ENCODE measurements around the gene ALK.

The ALK gene

DNA sequence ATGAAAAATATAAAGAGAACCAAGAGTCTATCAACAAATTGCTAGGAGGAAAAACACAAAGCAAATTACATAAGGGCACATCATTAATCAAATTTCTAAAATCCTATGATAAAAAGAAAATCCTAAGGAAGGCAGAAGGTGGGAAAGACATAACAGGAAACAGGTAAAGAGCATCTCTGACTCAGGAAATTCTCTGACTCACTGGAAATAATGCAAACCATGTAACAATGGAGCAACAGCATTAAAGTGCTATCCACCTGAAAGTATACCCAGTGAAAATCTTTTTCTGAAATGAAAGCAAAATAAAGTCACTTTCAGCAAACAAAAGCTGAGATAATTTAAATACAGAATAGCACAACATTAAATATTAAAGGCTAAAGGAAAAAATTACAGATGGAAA is 10.9 kb downstream of the ALK start:
- DNase-seq (ENCODE audit: low read depth in 2 of 3, low spot score in 2 of 3) = no peak

GRCh38 chr2:29902356-29902755 is 19.0 kb downstream of the ALK start:
- DNase-seq (ENCODE audit: low read depth in 2 of 3, low spot score in 2 of 3) = no peak

DNA sequence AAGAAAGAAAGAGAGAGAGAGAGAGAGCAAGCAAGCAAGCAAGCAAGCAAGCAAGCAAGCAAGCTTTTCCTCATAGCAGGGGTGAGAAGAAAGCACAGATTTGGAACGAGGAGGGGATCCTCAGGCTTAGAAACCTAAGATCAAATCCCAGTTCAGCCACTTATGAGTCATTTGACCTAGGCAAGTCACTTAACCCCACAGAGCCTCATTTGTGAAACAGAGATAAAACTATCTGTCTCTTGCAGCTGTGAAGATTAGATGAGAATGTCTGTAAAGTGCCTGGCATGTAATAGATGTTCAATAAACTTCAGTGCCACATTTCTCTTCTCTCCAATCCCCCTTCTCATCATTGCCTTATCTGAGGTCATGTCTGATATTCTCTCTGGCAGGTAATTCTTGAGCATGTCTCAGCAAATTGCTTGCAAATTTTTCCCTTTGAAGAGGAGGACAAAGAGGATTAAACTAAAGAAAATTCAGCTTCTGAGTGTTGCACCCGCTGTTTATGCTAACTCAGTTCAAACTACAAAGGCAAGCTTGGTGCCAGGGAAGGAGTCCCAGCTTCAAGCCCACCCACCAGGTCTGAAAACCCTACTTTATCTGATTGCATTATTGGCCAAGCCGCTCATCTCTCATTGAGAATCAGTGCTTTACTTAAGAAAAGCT is 20.3 kb downstream of the ALK start:
- DNase-seq (ENCODE audit: low read depth in 2 of 3, low spot score in 2 of 3) = no peak

DNA sequence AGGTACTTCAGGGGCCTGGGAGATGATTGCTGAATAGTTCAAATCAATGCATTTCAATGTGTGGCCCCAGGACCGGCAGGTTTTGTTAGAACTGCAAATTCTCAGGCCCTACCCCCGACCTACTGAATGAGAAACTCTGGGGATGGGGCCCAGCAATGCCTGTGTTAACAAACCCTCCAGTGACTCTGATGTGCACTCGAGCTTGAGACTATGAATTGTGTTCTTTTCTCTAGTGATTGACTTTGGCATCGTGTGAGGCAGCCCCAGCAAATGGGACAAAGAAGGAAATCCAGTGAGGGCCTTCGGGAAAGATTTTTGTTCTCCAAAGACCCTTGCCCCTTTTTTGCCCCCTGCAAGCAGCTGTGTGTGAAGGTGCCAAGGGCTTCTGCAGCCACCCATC is 22.4 kb downstream of the ALK start:
- no peak for DNase-seq (ENCODE audit: low read depth in 2 of 3, low spot score in 2 of 3)

DNA sequence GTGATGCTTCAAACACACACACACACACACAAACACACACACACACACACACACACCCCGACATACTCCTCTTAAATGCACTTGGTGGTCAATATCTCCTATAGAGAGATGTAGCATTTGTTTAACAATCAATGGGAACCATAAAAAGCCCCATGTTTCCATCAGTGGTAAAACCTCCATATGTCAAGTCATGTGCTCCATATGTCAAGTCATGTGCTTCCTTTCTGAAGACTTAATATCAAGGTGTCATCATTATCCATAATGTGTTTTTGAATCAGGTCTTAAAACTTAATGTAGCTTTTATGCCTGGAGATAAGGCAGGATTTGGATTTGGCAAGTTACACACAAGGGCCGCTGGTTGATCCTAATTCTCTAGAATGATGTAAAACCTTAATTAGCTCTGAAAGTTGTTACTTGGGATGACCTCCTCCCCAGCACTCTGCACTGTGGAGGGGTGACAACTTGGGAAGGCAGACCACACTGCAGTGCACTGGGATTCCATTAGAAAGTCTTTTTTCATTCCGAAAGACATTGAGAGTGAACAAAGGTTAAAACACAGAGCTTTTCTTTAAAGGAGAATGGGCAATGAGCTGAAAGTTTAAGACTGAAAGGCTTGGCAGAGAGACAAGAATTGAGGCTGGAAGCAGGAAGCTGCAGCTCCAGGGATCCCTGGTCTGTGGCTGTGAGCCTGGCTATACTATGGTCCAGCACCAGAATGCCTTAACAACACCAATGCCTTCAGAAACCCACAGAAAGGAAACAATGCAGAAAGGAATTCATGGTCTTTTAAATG is 26.4 kb downstream of the ALK start:
- no peak for DNase-seq (ENCODE audit: low read depth in 2 of 3, low spot score in 2 of 3)

DNA sequence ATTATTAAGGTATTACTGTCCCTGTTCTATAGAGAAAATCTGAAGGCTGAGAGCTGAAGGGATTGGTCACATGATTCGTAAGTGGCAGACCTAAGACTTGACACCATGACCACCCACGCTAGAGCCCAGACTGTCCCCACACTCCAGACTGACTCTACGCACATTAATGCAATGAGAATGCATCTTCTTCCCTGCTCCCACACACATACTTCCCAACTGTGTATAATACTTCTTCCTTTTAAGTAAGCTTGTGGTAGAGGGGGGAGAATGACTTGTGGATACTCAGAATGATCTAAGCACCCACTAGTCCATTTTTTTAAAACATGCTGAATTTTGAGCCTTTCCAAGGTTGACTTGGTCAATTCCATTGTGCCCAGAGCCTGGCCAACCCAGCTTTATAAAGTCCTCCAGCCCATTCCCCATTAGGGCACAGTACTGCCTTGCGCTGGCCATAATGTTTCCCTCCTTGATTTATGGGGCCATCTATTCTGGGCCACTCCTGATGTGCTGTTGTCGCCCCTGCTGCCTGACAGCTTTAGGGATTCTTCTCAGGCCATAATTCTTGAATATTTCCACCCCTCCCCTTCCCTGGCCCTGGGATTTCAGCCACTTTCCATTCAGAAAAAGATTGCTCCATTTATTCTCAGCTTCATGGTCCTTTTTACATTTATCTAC is 28.7 kb downstream of the ALK start:
- DNase-seq (ENCODE audit: low read depth in 2 of 3, low spot score in 2 of 3) = no peak

GRCh38 chr2:29881089-29881730 is 40.2 kb downstream of the ALK start:
- DNase-seq (ENCODE audit: low read depth in 2 of 3, low spot score in 2 of 3) = no peak

GRCh38 chr2:29880084-29880483 is 41.3 kb downstream of the ALK start:
- DNase-seq (ENCODE audit: low read depth in 2 of 3, low spot score in 2 of 3) = no peak

GRCh38 chr2:29879456-29879855 is 41.9 kb downstream of the ALK start:
- no peak for DNase-seq (ENCODE audit: low read depth in 2 of 3, low spot score in 2 of 3)

- DNase-seq (ENCODE audit: low read depth in 2 of 3, low spot score in 2 of 3) = no peak
Observed at GRCh38 chr2:29878898-29879297, 42.5 kb downstream of the ALK start.

DNA sequence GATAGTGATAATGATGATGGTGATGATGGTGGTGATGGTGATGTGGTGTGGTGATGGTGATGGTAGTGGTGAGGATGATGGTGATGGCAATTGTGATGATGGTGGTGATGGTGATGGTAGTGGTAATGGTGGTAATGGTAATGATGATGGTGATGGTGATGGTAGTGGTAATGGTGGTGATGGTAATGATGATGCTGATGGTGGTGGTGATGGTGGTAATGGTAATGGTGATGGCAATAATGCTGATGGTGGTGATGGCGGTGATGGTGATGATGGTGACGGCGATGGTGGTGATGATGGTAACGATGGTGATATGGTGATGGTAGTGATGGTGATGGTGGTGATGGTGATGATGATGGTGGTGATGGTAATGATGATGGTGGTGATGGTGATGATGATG is 45.0 kb downstream of the ALK start:
- no peak for DNase-seq (ENCODE audit: low read depth in 2 of 3, low spot score in 2 of 3)

GRCh38 chr2:29874745-29875144 is 46.6 kb downstream of the ALK start:
- no peak for DNase-seq (ENCODE audit: low read depth in 2 of 3, low spot score in 2 of 3)

DNA sequence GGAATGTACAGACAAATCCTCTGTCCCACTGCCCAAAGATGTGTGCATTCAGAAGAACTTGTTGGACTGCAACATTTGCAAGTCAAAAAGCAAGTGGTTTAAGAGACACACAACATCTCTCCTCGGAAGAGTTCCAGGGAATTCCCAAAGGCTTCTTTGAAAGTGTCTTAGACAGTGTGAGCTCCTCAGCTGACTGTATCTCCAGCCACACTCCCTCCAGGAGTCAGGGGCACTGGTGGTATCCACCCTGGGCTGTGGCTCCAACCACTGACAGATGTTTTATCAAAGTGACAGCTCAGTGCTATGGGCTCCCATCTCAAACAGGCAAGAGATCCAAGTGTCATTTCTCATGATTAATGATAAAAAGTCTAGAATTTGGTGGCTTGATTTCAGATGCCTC is 48.5 kb downstream of the ALK start:
- DNase-seq (ENCODE audit: low read depth in 2 of 3, low spot score in 2 of 3) = no peak

GRCh38 chr2:29871541-29871940 is 49.8 kb downstream of the ALK start:
- no peak for DNase-seq (ENCODE audit: low read depth in 2 of 3, low spot score in 2 of 3)

GRCh38 chr2:29865512-29865911 is 55.9 kb downstream of the ALK start:
- no peak for DNase-seq (ENCODE audit: low read depth in 2 of 3, low spot score in 2 of 3)

GRCh38 chr2:29864988-29865387 is 56.4 kb downstream of the ALK start:
- no peak for DNase-seq (ENCODE audit: low read depth in 2 of 3, low spot score in 2 of 3)

- no peak for DNase-seq (ENCODE audit: low read depth in 2 of 3, low spot score in 2 of 3)
Observed at GRCh38 chr2:29855924-29856639, 65.3 kb downstream of the ALK start.

- DNase-seq (ENCODE audit: low read depth in 2 of 3, low spot score in 2 of 3) = no peak
Observed at GRCh38 chr2:29850794-29851193, 70.6 kb downstream of the ALK start.

DNA sequence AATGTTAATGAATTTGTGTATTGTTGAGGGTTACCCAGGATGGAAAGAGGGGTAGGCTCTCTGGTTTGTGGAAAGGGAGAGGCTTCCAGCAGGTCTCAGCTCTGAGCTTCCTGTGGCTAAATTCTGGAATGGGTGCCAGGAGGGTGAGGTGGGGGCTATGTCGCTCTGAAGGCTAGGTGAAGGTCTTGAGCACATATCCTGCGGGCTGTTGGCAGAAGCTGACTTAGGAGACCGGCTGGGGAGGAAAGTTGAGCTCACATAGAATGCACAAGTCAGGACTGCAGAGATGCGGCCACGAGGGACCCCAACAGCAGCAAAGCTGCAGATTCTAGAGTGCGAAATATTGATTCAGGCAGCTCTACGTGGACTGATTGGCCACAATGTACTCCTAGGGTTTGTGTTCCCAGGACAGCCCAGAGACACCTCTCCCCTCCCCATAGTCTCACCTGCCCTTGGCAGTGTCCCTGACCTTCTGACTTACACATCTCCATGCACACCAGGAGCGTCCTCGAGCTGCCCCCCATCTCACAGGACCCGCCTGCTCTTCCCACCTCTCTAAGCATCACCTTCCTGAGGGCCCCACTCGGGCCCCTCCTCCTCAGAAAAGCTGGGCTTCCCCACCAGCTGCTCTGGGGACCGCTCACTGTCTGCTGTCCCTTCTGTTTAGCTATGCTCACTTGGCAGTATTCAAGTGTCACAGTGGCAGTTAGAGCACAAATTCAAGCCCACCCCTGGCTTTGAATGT is 72.6 kb downstream of the ALK start:
- DNase-seq (ENCODE audit: low read depth in 2 of 3, low spot score in 2 of 3) = no peak

DNA sequence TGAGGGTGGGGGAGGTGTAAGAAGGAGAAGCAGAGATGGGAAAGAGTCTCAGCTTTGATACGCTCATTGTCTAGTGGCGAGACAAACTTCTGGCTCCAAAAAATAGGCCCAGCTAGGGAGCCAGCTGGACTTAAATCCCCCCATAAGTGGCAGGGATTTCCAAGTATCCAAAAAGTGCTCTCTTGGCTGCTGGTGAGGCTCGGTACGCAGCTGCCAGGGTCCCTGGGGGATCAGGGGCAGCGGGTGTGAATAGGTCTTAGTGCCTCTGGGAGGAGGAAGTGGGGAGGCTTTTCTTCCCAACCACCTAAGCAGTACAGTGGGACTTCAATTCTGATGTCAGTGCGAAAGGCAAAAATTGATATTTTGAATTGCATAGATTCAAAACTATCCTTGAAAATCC is 73.5 kb downstream of the ALK start:
- no peak for DNase-seq (ENCODE audit: low read depth in 2 of 3, low spot score in 2 of 3)

Data from activated CD8-positive, alpha-beta memory T cell treated with anti-CD3 and anti-CD28 coated beads for 48 hours (primary cell).